ENCODE data around the gene BBS4.

- TF ChIP-seq CTCF (conservative IDR thresholded peaks at IDR 0.05; ENCODE audit: low read depth, low read length) (no peak), RAD21 (IDR thresholded peaks at IDR 0.05; ENCODE audit: low read length) (no peak), MAZ (IDR thresholded peaks at IDR 0.05; ENCODE audit: borderline replicate concordance, low read depth, low read length) (no peak), MXI1 (IDR thresholded peaks at IDR 0.05; ENCODE audit: borderline replicate concordance, low read depth, low read length) (no peak), POLR2A (IDR thresholded peaks at IDR 0.05; ENCODE audit: low read depth, low read length) (no peak), ELK1 (IDR thresholded peaks at IDR 0.05; ENCODE audit: borderline replicate concordance, low read depth, low read length) (no peak), CEBPB (IDR thresholded peaks at IDR 0.05; ENCODE audit: low read depth, low read length) (no peak), RCOR1 (IDR thresholded peaks at IDR 0.05; ENCODE audit: insufficient replicate concordance, low read length) (no peak), BHLHE40 (IDR thresholded peaks at IDR 0.05; ENCODE audit: low read depth, low read length) (no peak), SMC3 (IDR thresholded peaks at IDR 0.05; ENCODE audit: low read depth, low read length) (no peak), RFX5 (IDR thresholded peaks at IDR 0.05; ENCODE audit: low read depth, low read length) (no peak), CHD1 (IDR thresholded peaks at IDR 0.05; ENCODE audit: low read depth, low read length) (no peak), MAFK (IDR thresholded peaks at IDR 0.05; ENCODE audit: low read depth, low read length) (no peak)
Measured at GRCh38 chr15:72785841-72786240, 99.8 kb downstream of the BBS4 start.
